GM18526 (cell line): ENCODE results near the gene TMEM185B.

Experiments used
- POLR2A ChIP-seq: IDR thresholded peaks from 3 replicates; pipeline ENCODE4 v1.6.1; 2011; ENCODE audit not compliant: insufficient read length; ENCODE audit errors: extremely low read depth

Gene TMEM185B

DNA sequence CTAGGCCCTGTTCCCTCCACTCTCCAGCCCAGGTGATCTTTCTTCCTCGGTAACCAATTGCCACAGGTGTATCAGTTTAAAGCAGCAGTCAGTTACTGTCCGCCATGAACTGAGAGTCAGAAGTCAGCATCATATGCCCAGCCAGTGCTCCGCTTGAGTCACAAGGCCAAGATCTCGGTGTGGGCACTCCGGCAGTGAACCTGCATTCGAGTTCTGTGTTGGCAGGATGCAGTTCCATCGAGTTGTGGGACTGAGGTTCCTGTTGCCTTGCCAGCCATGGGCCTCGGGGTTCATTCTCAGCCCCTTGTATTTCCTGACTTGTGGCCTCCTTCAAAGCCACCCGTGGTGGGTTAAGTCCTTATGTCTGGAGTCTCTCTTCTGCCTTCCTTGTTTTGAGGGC lies 3.1 kb upstream of the TMEM185B start:
- no peak for TF ChIP-seq POLR2A

DNA sequence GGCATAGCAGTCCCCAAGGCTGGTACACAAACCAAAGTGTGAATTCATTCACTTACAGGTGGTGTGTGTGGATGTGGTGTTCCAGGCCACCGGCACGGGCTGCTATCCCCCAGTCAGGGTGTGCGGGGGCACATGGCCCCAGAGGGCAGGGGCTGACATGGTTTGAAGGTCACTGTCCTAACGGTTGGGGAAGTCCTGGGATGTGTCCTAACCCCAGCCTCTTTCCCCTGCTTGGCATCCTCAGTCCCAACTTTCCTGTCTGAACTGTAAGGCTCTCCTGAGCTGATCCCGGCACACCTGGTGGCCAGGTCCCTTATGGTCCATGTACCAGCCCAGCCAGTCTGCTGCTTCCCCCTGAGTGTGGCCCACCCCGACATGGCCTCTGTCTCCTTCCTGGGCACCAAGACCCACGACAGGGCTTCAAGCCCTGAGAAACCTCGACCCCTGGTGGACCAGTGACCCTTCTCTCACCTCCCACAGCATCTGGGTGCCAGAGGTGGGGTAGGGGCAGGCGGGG lies 2.4 kb upstream of the TMEM185B start:
- no peak for TF ChIP-seq POLR2A

DNA sequence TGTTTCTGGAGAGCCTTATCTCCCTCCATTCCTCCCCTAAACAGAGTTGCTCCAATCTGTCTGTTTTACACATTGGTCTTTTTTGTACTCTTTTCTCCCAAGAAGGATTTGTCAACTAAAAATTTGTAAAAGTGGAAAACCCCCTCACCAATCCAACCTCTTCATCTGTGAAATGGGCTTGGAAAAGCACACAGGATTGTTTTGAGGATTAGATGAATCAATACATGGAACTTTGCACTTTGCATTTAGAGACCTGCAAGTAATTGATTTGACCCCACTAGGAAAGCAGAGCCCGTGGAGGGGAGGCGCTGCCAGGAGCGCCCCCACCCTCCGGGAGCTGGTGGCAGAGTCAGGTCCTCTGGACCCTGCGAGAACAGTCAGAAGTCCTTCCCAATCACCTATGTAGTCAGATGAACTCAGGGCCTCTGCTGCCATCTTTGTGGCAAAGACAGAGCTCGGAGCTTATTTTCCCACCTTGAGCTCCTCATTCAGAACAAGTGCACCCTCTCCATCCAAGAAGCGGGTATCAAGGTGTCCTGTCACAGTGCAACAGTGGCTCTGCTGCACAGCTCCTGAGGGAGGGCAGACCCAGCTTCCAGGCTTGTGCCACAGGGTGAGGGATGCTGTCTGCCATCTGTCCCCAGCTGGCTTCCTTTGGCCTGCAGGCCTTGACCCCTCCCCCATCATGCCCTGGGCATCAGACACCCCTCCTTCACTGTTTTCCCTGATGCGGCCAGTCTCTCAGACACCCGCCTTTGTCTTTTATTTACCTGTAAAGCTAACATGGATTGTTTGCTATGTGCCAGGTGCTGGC lies 1.7 kb upstream of the TMEM185B start:
- no peak for TF ChIP-seq POLR2A

DNA sequence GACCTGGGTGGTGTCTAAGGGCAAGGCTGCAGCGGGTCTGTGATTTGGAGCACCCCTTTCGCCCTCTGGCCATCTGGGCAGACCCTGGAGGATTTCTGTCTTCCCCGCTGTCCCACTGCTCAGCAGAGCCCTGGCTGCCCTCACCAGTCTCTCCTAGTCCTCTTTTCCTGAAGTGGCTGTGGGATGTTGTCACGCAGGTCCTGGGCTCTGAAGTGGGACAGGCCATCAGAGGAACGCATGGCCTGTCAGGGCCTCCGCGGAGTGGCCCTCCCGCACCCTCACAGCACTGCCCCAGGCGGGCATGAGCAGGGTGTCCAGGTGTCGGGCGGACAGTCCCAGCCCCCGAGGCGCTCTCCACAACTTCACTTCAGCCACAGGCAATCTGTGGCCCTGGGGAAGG lies 1.1 kb upstream of the TMEM185B start:
- no peak for TF ChIP-seq POLR2A

DNA sequence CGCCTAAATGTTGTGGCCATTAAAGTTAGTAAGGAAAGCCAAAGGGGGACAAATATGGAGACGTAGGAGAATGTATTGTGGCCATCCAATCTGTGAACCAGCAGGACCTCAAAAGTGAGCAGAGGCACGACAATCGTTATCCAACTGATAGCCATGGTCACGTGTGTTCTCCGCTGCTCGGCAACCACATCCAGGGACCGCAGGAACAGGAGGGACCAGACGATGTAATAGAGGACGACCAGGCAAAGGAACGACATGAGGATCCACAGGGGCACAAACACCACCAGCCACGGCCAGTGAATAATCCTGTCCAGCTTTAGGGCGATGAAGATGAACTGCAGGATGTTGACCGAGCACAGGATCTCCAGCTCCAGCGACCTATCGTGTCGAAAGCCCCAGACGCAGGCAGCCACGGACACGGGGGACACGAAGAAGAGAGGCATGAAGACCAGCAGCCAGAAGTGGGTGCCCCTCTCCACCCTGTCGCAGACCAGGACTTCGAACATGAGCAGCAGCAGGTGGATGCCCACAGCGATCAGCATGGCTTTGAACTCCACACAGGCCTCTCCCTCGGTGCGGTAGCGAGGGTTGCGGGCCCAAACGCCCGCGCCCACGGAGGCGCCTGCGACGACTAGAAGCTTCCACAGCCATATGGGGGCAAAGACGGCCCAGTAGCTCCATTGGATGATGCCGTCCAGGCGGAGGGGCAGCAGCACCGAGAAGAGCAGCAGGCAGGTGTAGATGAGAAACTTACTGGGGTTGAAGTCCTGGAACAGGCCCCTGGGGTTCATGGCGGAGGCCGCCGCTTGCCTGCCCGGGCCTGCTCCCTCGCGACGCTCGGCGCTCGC lies 790 bp downstream of the TMEM185B start:
- TF ChIP-seq POLR2A, result no peak

DNA sequence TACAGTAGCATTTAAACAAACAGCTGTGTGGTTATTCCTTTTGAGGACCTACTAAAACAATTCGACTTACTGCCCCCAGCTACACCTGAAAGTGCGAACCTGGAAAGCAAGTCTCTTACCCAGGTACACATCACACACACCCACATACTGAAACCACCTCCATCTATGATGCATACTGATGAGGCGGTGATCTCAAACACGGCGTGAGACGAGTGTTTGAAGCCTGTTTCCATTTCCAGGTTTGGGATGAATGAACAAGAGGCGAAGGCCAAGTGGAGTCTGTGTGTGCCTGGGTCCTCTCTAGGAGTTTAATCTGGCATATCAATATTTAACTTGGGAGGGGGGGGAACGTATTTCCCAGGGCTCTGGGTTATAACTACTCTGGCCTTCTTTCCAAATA lies 1.6 kb downstream of the TMEM185B start:
- no peak for TF ChIP-seq POLR2A

DNA sequence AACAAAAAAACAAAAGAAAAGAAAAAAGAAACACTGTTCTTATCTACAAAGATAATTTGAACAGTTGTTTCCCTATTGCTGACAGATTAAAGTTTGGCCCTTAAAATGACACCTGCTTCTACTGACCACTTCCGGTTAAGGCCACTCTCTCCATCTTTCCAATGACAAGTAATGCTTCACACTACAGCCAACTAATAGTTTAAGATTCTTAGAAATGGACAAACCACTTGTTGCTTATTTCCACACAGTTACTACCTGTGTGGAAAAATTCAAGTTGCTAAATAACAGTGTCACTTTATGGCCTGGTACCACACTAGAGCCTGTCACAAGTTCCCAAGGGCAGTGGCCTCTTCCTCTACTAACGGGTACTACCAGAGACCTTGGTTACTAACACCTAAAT lies 2.4 kb downstream of the TMEM185B start:
- no peak for TF ChIP-seq POLR2A

DNA sequence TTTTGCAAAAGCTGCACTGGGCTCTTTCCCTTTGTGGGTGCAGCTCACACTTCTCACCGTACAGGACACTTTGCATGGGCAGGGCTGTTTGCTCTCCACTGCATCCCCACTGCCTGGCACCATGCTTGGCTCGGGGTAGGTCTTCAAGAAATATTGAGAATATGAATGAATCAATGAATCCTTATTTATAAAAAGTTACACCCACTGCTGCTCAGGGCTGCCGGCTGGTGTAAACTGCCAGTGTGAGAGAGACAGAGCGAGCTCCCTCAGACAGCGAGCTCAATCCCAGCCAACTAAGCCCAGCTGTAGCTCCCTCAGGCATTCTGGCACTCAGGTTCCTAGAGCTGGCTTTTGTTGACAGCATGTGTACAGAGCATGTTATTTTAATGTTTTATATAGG lies 3.4 kb downstream of the TMEM185B start:
- TF ChIP-seq POLR2A, result no peak

DNA sequence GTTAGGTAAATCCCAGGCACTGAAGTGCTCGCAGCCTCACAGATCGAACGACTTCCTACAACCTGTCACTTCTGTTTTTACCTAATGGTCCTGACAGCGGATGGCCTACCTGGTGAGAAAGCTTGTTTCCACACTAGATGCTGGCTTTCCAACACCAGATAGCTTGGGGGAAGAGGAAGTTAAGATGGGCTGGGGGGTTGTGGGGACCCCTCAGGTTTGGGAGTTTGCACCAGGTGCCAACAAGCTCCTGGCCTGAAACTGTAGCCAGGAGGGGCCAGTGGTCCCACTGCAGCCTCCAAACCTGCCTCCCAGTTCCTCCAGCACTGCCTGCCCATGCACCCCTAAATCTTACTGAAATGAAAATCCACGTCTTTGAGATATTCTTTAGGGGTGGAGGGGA lies 3.9 kb downstream of the TMEM185B start:
- no peak for TF ChIP-seq POLR2A

DNA sequence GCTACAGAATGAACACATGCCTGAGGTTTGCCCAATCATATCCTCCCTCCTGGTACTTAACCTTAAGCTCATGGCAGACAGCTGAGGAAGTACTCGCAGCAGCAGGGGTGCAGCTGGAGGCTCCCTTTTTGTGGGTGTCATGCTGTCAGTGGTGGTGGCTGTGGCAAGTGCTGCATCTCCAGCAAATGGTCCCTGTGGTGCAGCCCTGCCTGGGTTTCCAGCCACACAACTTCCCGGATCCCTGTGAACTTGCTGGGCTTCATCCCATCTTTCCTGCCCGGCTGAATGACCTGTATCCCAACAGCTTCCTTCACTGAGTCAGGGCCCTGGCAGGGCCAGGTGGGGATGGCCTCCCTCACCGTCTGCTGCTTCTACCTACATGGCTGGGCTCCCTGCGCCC lies 5.0 kb downstream of the TMEM185B start:
- TF ChIP-seq POLR2A, result no peak

DNA sequence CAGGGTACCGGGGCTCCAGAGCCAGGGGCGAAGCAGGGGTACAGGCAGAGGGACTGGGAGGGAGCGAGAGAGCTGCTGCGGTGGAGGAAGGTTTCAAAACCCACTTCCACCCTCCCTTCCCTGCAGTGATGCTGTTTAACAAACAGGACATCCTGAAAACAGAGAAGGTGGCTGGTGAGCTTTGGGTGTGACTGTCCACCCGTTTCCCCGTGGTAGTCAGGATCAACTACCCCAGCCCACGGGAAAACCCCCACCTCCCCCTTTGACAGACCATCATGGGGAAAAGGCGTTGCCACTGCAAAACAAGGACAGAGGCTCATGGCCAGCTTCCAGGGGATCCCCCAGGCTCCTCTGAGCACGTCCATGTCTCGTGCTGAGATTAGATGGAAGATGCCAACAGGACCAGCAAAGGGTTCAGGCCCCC lies 12.9 kb downstream of the TMEM185B start:
- no peak for TF ChIP-seq POLR2A

DNA sequence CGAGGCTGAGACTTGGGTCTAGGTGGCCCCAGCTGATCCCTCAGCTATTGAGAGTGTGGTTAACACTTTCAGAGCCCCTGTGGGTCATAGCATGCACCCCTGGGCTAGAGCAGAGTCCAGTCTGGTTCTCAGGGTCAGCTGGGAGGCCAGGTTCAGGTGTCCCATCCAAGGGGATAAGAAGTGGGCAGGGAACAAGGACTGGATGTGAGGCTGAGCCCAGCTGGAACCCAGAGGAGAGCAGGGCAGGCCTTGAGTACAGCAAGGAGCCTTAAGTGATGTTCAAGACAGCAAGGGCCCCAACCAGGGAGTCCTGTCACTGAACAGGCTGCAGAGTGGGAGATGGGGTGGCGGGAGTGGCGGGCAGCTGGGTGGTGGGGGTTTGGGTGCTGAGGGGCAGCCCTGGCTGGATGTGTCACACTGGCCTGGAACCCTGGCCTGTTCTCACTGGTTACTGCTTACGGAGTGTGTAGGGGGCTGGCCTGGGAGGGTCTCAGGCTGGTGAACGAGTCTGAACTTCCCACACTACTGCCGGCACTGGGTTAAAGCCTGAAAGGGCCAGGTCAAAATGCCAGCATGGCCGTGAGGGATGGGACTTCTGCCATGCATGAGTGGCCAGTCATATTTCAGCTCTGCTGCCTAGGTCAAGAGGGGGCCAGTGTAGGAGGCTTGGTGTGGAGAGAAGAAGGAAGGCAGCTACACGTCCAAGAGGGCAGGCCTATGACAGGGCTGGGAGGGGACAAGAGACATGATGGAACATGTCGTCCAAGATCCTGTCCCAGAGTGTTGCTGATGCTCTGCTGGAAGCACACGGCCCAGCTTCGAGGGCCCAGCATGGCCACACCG lies 13.6 kb downstream of the TMEM185B start:
- TF ChIP-seq POLR2A, result no peak

DNA sequence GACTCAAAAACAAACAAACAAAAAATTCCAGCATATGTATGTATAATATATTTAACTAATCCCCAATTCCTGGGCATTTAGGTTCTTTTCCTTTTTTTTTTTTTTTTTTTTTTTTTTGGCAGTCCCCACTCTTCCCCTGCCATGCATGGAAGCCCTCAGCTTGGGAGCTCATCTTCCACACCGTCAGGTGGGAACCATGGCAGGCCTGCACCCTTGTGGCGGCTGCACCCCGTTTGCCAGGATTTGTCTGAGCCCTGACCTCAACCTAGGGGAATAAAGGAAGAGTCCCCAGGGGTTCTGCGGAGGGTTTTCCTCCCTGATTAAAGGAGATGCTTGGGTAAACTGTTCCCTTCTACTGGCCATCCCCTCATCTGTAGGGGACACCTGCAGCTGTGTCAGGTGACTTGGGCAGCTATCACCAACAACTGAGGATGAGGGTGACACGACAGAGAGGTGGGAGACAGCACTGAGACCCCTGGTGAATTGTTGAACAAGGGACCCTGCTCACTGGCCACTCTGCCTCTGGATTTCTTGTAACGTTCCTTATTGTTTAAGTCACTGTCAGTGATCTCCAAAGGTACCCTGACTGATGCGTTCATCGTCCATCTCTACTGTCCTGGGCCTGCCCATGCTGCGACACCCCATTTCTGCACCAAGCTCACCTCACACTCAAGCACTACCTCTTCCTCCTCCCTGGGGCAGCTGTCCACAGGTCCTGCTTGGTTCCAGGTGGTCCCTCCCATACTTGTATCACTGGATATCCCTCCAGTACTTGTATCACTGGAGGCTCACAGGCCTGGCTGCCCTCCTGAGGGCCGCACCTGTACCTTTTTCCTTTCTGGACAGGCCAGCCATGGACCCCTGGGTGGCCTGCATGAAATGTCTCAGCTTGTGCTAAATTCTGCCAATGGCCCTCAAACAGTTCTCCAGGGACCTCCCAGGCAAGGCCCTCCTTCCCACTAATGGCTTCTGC lies 14.5 kb downstream of the TMEM185B start:
- TF ChIP-seq POLR2A, result no peak

DNA sequence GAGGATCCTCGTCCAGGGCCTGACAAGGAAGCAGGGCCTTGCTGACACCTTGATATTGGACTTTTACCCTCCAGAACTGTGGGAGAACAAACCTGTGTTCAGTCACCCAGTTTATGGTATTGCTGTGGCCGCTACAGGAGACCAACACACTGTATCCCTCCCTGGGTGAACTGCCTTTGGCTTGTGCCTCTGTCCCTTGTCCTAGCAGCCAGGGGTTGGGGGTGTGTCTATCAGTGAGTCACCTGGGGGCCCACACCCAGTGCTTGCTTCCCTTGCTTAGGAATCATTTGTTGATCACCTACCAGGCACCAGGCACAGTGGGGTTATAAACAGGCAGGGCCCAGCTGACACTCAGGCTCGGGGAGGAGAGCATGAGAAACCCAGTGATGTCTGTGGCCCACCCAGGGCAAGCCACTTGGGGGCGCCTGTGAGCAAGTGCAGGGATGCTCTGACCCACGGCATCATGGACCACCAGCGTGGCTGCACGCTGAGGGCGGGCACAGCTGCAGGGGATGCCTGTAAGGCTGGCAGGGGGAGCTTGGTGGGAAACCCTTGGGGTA lies 17.1 kb downstream of the TMEM185B start:
- no peak for TF ChIP-seq POLR2A
